Coronary artery (tissue), 2 donors: ENCODE measurements around the gene LRRC4C.
"Not testable (repeated sequence)": the region's sequence is repeated elsewhere in the genome, so short reads cannot be mapped to it uniquely, and the experiment has no call there.

ENCODE experiments used
- DNase-seq: peaks from one replicate; pipeline ENCODE4 v3.0.0-alpha.2; 2017; ENCODE audit warnings: low spot score
- H3K27ac ChIP-seq, 2 donors: fragments of 200-600 bp; sonication (generic); one replicate each; pipeline ENCODE4 v1.5.1; 2016 to 2019
- H3K4me3 ChIP-seq: fragments of 200-600 bp; sonication (generic); 2 replicates; pipeline ENCODE4 v1.5.1; 2016; ENCODE audit warnings: mild to moderate bottlenecking, moderate library complexity
- TF ChIP-seq, protein P1 (sequence below): fragments of 200-600 bp; sonication (generic); IDR thresholded peaks from one replicate; pipeline ENCODE4 v1.5.1; 2019; ENCODE audit warnings: antibody characterized with exemption

LRRC4C gene

GRCh38 chr11:40958707-40959106, 500.7 kb downstream of the LRRC4C start:
- TF ChIP-seq, protein P1, sequence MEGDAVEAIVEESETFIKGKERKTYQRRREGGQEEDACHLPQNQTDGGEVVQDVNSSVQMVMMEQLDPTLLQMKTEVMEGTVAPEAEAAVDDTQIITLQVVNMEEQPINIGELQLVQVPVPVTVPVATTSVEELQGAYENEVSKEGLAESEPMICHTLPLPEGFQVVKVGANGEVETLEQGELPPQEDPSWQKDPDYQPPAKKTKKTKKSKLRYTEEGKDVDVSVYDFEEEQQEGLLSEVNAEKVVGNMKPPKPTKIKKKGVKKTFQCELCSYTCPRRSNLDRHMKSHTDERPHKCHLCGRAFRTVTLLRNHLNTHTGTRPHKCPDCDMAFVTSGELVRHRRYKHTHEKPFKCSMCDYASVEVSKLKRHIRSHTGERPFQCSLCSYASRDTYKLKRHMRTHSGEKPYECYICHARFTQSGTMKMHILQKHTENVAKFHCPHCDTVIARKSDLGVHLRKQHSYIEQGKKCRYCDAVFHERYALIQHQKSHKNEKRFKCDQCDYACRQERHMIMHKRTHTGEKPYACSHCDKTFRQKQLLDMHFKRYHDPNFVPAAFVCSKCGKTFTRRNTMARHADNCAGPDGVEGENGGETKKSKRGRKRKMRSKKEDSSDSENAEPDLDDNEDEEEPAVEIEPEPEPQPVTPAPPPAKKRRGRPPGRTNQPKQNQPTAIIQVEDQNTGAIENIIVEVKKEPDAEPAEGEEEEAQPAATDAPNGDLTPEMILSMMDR = no peak
- DNase-seq = no peak
- Histone ChIP-seq H3K27ac (no peak overlapping the region), H3K4me3 (no peak overlapping the region)

DNA sequence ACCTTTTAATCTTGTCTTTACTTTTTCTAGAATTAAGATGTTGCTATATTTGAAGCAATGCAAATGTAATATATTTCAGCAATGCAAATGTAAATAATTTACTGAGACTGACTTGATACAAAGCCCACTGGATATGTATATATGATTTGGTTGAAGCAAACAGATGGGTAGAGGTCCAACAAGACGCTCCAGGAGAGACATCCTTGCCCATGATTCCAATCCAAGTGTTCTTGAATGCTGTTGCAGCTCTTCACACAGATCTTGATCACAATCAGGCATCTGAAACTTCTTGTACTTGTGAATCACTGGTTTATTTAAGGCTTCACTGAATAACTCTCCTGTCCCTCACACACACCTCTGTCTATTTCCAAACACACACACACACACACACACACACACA, 507.0 kb downstream of the LRRC4C start:
- Histone ChIP-seq H3K27ac (no peak overlapping the region), H3K4me3 (no peak overlapping the region)
- no peak for DNase-seq
- TF ChIP-seq, protein P1 = no peak

DNA sequence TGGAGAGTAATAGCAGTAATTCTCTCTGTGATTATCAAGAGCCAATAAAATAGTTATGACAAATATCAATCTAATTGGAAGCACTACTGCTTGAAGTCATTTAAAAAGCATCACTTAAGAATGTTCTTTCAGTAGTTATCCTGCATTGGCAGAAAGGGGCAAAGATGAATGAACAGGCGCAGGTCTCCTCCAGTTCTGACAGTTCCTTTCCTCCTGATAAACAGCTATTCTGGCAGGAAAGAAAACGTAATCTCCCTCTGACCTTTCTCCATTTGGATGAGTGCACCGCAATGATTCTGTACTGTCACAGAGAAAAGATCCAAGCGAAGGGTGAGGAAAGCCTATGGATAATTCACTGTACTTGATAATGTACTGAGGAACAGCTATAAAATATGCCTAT, 521.5 kb downstream of the LRRC4C start:
- TF ChIP-seq, protein P1 = no peak
- no peak overlapping the region for H3K27ac ChIP-seq
- H3K4me3 ChIP-seq = no peak overlapping the region
- no peak for DNase-seq

DNA sequence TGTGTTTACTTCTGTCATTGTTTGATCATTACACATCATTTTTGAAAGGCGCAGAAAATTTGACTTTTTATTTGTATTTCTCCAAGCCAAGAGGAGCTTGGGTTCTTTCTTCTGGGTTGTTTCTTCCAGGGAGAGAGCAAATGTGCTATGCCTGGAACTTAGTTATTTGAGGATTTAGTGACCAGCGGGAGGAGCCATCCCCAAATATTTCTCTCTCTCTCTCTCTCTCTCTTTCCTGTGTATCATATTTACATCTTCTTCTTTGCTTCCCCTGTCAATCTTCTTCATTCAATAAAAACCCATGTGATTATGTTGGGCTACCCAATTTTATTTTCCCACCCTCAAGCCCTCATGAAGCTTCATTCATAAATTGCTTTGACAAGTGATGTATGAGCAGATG, 534.5 kb downstream of the LRRC4C start:
- no peak overlapping the region for H3K4me3 ChIP-seq
- no peak overlapping the region for H3K27ac ChIP-seq
- DNase-seq = no peak
- TF ChIP-seq, protein P1 = no peak

DNA sequence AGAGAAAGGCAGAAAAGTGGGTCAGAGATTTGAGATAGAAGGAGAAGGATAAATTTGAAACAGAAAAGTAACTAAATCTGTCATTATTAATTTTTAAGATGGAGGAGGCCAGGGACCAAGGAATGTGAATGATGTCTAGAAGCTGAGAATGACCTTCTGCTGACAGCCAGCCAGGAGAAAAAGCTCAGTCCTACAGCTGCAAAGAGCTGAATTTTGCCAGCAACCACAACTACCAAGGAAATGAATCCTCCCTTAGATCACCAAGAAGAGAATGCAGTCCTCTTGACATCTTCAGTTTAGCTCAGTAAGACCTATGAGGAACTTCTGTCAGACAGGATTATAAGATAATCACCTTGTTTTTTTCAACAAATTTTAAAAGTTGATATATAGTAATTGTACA, 538.2 kb downstream of the LRRC4C start:
- H3K4me3 ChIP-seq = no peak overlapping the region
- no peak overlapping the region for H3K27ac ChIP-seq
- no peak for DNase-seq
- TF ChIP-seq, protein P1 = no peak

- not testable (repeated sequence) for H3K4me3 ChIP-seq, DNase-seq, H3K27ac ChIP-seq
Observed at GRCh38 chr11:40910774-40911173, 548.7 kb downstream of the LRRC4C start.

GRCh38 chr11:40894501-40894900, 565.0 kb downstream of the LRRC4C start:
- DNase-seq = no peak
- H3K4me3 ChIP-seq = no peak overlapping the region
- TF ChIP-seq, protein P1 = no peak
- H3K27ac ChIP-seq = no peak overlapping the region
